ENCODE data around the gene MYO3A. TPM values are rescaled to one million over a fixed set of nuclear protein-coding genes. Genes with fewer than 3 reads are reported as not detected.

The MYO3A gene
- total and polyA plus RNA-seq, 2 of the 4 experiments (the other 2 are of a cell fraction): not detected

DNA sequence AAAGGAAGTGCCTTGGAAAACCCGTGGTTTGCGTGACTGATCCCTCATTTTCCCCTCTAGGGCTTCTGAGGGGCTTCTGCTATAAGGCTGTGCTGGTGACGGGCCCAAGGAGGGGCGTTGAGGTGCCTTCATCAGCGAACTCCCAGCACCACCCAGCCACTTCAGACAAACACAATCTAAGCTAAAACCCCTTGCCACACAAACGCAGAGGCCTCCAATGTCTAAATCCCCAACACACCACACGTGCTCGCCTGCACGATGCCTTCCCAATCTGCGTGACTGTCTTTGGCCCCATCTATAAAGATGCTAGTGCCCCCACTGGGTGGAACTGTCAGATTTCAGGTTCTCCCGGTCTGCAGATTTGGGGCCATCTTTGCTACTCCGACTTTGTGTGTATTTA, 278.5 kb downstream of the MYO3A start:
- intact Hi-C loops (cut with micrococcal nuclease) (no loop called here), dilution Hi-C loops (cut with HindIII; ENCODE audit: low sequenced_read_pairs, unreplicated experiment) (no loop called here), in situ Hi-C loops (cut with MboI; ENCODE audit: low sequenced_read_pairs) (no loop called here)
- Histone ChIP-seq H3K9me3 (ENCODE audit: control insufficient read depth, insufficient read depth, low read length) (peaks cover 5% of the 10 kb centered on the region; the same call in 1 of the 2 replicates), H4K8ac (ENCODE audit: low read depth in 2 of 2, low read length in 2 of 2) (no peak overlapping the region), H3K14ac (replicated peaks; ENCODE audit: low read depth, low read length) (no peak overlapping the region), H3K36me3 (ENCODE audit: control insufficient read depth, insufficient read depth, low read length) (no peaks in the 10 kb centered on the region), H2BK5ac (ENCODE audit: low read depth, low read length, poor library complexity, severe bottlenecking) (no peak overlapping the region), H4K20me1 (ENCODE audit: insufficient read depth, low read length) (no peaks in the 10 kb centered on the region), H2BK20ac (ENCODE audit: low read depth, low read length) (no peak overlapping the region), H3K79me1 (ENCODE audit: low read depth in 1 of 2, low read length in 2 of 2) (no peaks in the 10 kb centered on the region), H3K23ac (ENCODE audit: low read depth, low read length) (no peak overlapping the region), H3K27ac (ENCODE audit: insufficient read depth, low read length) (no peak overlapping the region), H3K4me1 (ENCODE audit: control insufficient read depth, insufficient read depth, low read length) (no peaks in the 10 kb centered on the region), H3K4me3 (ENCODE audit: insufficient read depth, low read depth, low read length) (no peak overlapping the region), H4K91ac (ENCODE audit: insufficient read depth, low read depth, low read length) (no peak overlapping the region), H3K9me1 (ENCODE audit: insufficient read depth, low read length) (no peaks in the 10 kb centered on the region), H3K4me2 (ENCODE audit: low read depth, low read length) (no peak overlapping the region), H3K56ac (ENCODE audit: extremely low read depth, insufficient read depth, low read length) (no peak overlapping the region), H2BK120ac (ENCODE audit: low read depth, low read length) (no peak overlapping the region), H3K4ac (ENCODE audit: low read depth, low read length) (no peak overlapping the region), H2BK15ac (ENCODE audit: low read depth, low read length) (no peak overlapping the region), H2AK9ac (replicated peaks; ENCODE audit: low read depth, low read length, poor library complexity) (no peak overlapping the region), H2AFZ (replicated peaks; ENCODE audit: low read length, poor library complexity) (no peak overlapping the region), H4K5ac (ENCODE audit: low read depth, low read length) (no peak overlapping the region), H3K27me3 (ENCODE audit: control insufficient read depth, insufficient read depth, low read length) (no peaks in the 10 kb centered on the region; the same call in 1 of the 2 replicates), H3K18ac (ENCODE audit: low read depth, low read length) (no peak overlapping the region), H3K9ac (ENCODE audit: low read depth, low read length) (no peak overlapping the region), H2AK5ac (ENCODE audit: low read depth, low read length) (no peak overlapping the region)
- no TSS peak for BruUV-seq (replicated peaks)
- TF ChIP-seq RCOR1 (IDR thresholded peaks at IDR 0.05; ENCODE audit: insufficient replicate concordance, low read length): no peak
- no peak for TF ChIP-seq RAD21 (IDR thresholded peaks at IDR 0.05; ENCODE audit: low read length)
- no peak for TF ChIP-seq SMC3 (IDR thresholded peaks at IDR 0.05; ENCODE audit: low read depth, low read length)
- TF ChIP-seq MAZ (IDR thresholded peaks at IDR 0.05; ENCODE audit: borderline replicate concordance, low read depth, low read length): no peak
- TF ChIP-seq MXI1 (IDR thresholded peaks at IDR 0.05; ENCODE audit: borderline replicate concordance, low read depth, low read length): no peak
- TF ChIP-seq, protein P1, sequence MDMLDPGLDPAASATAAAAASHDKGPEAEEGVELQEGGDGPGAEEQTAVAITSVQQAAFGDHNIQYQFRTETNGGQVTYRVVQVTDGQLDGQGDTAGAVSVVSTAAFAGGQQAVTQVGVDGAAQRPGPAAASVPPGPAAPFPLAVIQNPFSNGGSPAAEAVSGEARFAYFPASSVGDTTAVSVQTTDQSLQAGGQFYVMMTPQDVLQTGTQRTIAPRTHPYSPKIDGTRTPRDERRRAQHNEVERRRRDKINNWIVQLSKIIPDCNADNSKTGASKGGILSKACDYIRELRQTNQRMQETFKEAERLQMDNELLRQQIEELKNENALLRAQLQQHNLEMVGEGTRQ (IDR thresholded peaks at IDR 0.05; ENCODE audit: low read depth, low read length): no peak
- ChIA-PET CTCF (no interaction called here), POLR2A (ENCODE audit: unreplicated experiment) (no interaction called here)
- 0% methylated on average over 2 of the region's 12 CpGs; no CpG with 5 or more reads in 1 of the 2 experiments for WGBS, 2 experiments (ENCODE audit: extremely low coverage in 2 of 2, insufficient read length in 1 of 2)
- DNase-seq: no peak
- no peak for ATAC-seq (ENCODE audit: low read depth)
